ENCODE data around the gene BMX. TPM values are rescaled to one million over a fixed set of nuclear protein-coding genes. Genes with fewer than 3 reads are reported as not detected.

Gene BMX
- total RNA-seq (2021) = not detected in 2 replicates
- long read RNA-seq = 0 reads

DNA sequence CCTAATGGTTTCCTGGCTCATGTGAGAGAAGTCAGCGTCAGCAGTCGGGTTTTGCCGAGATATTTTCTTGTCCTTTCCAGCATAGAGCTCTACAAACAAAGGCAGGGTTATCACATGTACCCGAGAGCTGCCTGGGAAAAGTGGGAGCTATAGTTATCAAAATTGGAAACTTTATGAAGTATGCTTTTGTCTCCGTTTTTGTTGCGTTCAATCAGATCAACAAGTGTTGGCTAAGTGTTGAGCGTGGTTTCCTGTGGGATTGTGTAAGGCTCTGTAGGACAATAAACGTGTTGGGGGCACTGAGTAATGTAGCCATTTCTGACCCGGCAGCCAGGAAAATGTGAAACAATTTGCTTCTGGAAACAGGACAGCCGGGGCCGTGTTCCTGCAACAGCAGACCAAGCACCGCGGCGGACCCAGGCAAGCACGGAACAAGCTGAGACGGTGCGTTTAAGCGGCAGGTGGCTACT lies at the start of gene BMX:
Gene BMX (plus strand): TSS at position 311 of the 470 bp plus-strand sequence. CDS start 7,547 bp downstream, outside the sequence.
- Histone ChIP-seq H4K5ac (ENCODE audit: insufficient read length, low read depth, low read length) (no peak within 1 kb of the TSS), H3K14ac (ENCODE audit: insufficient read depth, low read length) (no peak within 1 kb of the TSS), H2BK15ac (ENCODE audit: low read depth, low read length) (no peak within 1 kb of the TSS), H3T11ph (ENCODE audit: low read length) (no peak within 1 kb of the TSS), H4K8ac (replicated peaks; ENCODE audit: insufficient read length, low read depth, low read length) (no peak within 1 kb of the TSS), H3K18ac (ENCODE audit: insufficient read length, low read depth, low read length) (no peak within 1 kb of the TSS), H2BK5ac (ENCODE audit: insufficient read length, low read length) (no peak within 1 kb of the TSS), H4K20me1 (ENCODE audit: control insufficient read depth, insufficient read depth, insufficient read length) (no peaks in the 10 kb centered on the region), H2BK120ac (ENCODE audit: low read depth, low read length, poor library complexity, severe bottlenecking) (no peak within 1 kb of the TSS), H3K4me2 (ENCODE audit: insufficient read depth, insufficient read length, low read length) (no peak within 1 kb of the TSS), H3K27me3 (ENCODE audit: insufficient read depth, low read length) (no peaks in the 10 kb centered on the region), H3K79me1 (ENCODE audit: insufficient read depth, low read depth, low read length, poor library complexity, severe bottlenecking) (no peaks in the 10 kb centered on the region), H3K79me2 (ENCODE audit: insufficient read depth, low read length) (no peaks in the 10 kb centered on the region), H2AFZ (ENCODE audit: low read length) (no peak within 1 kb of the TSS), H3K4me1 (ENCODE audit: insufficient read depth, low read length) (no peaks in the 10 kb centered on the region), H2BK20ac (ENCODE audit: low read depth, low read length, poor library complexity, severe bottlenecking) (no peak within 1 kb of the TSS), H3K56ac (ENCODE audit: insufficient read length, low read depth, low read length) (no peak within 1 kb of the TSS), H3K4ac (ENCODE audit: low read depth, low read length) (no peak within 1 kb of the TSS), H3K27ac (ENCODE audit: insufficient read length, low read depth, low read length) (no peak within 1 kb of the TSS), H4K91ac (ENCODE audit: insufficient read length, low read depth, low read length) (no peak within 1 kb of the TSS), H3K23me2 (ENCODE audit: insufficient read length, low read depth, low read length, poor library complexity, severe bottlenecking) (no peaks in the 10 kb centered on the region), H2BK12ac (ENCODE audit: insufficient read length, low read depth, low read length) (no peak within 1 kb of the TSS), H3K9me3 (ENCODE audit: control insufficient read depth, low read depth, low read length) (no peaks in the 10 kb centered on the region), H3K23ac (ENCODE audit: insufficient read length, low read depth, low read length) (no peak within 1 kb of the TSS), H3K9ac (ENCODE audit: extremely low read depth, insufficient read length, low read length) (no peak within 1 kb of the TSS), H2AK5ac (ENCODE audit: insufficient read length, low read length) (no peak within 1 kb of the TSS)
- Mint-ChIP-seq H3K27ac (no peak within 1 kb of the TSS), H3K4me1 (peaks cover 6 to 9% of the 10 kb centered on the region in 2 experiments), H3K4me3 (no peak within 1 kb of the TSS), H3K27me3 (ENCODE audit: low read depth) (no peaks in the 10 kb centered on the region; the same call in 1 of the 2 replicates), H3K9me3 (no peaks in the 10 kb centered on the region), H3K36me3 (ENCODE audit: insufficient read depth in 1 of 3, low read depth in 3 of 3) (no peaks in the 10 kb centered on the region)
- DNase-seq = no peak
- no peak for TF ChIP-seq CTCF (conservative IDR thresholded peaks at IDR 0.05)
- WGBS (ENCODE audit: extremely low coverage, insufficient read length, low lambda C conversion rate) = no CpG with 5 or more reads among the region's 18 CpGs

Data from H9 (cell line).